ENCODE measurements around the gene CERCAM.
"Not testable (repeated sequence)": the region's sequence is repeated elsewhere in the genome, so short reads cannot be mapped to it uniquely, and the experiment has no call there.

CERCAM gene

DNA sequence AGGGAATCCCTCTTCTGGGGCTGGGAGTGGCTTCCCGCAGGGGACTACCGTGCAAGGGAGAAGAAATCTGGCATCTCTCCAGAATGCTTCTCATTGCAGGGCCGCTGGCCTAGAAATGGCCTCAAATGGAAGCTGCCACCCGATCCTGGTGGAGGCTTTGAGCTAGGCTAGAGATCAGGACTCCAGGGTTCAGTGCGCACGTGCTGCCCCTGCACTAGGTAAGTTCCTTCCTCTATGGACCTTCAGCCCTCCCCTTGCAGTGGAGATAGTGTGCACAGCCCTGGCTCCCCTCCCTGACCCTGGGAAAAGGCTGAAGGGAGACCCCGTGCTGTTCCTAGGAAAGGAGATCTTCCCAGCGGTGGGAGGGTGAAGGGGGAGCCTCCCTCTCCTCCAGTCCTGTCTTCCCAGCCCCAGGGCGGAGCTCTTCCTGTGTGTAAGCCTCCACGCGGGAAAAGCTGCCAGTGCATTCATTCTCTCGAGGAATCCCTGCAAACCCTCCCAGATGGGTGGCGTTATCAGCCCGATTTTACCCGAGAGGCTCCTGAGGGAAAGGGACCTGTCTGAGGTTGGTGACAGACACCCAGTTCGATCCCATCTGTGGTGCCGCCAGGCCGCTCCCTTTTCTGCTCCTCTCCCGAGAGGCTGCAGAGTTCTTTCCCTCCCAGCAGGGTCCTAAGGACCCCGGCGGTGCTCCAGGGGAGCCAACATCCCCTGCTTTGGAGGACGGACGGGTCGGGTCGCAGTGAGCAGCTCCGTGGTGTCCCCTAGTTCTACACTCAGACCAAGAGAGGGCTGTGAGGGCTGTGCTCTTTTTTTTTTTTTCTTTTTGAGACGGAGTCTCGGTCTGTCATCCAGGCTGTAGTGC, 1.4 kb upstream of the CERCAM start:
- Histone ChIP-seq H3F3A (ENCODE audit: insufficient read depth, low read length) (no peaks in the 10 kb centered on the region), H3K79me2 (ENCODE audit: insufficient read depth, low read length) (no peaks in the 10 kb centered on the region), H2AFZ (ENCODE audit: low read length) (no peak overlapping the region), H3K36me3 (ENCODE audit: insufficient read depth, low read length) (no peaks in the 10 kb centered on the region), H3K4me3 (ENCODE audit: low read depth, low read length, poor library complexity, severe bottlenecking) (peak overlapping the region; percentile 97), H3K27me3 (ENCODE audit: insufficient read depth, low read length) (0 out of 2 replicates have a peak, but pooled peaks cover 3% of the 10 kb centered on the region), H3K4me1 (ENCODE audit: insufficient read depth, low read length, severe bottlenecking) (peaks cover 43% of the 10 kb centered on the region), H3K9me2 (ENCODE audit: low read depth, low read length) (no peaks in the 10 kb centered on the region), H3K27ac (ENCODE audit: low read depth, low read length, poor library complexity, severe bottlenecking) (no peak overlapping the region), H3K9me3 (ENCODE audit: low read length) (no peaks in the 10 kb centered on the region), H4K20me1 (ENCODE audit: insufficient read depth, low read length) (no peaks in the 10 kb centered on the region), H3K4me2 (ENCODE audit: low read length) (peak overlapping the region; percentile 99; the same call in 1 of the 2 replicates), H3K9ac (ENCODE audit: low read length) (no peak overlapping the region)
- TF ChIP-seq, protein P1, sequence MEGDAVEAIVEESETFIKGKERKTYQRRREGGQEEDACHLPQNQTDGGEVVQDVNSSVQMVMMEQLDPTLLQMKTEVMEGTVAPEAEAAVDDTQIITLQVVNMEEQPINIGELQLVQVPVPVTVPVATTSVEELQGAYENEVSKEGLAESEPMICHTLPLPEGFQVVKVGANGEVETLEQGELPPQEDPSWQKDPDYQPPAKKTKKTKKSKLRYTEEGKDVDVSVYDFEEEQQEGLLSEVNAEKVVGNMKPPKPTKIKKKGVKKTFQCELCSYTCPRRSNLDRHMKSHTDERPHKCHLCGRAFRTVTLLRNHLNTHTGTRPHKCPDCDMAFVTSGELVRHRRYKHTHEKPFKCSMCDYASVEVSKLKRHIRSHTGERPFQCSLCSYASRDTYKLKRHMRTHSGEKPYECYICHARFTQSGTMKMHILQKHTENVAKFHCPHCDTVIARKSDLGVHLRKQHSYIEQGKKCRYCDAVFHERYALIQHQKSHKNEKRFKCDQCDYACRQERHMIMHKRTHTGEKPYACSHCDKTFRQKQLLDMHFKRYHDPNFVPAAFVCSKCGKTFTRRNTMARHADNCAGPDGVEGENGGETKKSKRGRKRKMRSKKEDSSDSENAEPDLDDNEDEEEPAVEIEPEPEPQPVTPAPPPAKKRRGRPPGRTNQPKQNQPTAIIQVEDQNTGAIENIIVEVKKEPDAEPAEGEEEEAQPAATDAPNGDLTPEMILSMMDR (IDR thresholded peaks at IDR 0.05; ENCODE audit: low read length), result no peak

DNA sequence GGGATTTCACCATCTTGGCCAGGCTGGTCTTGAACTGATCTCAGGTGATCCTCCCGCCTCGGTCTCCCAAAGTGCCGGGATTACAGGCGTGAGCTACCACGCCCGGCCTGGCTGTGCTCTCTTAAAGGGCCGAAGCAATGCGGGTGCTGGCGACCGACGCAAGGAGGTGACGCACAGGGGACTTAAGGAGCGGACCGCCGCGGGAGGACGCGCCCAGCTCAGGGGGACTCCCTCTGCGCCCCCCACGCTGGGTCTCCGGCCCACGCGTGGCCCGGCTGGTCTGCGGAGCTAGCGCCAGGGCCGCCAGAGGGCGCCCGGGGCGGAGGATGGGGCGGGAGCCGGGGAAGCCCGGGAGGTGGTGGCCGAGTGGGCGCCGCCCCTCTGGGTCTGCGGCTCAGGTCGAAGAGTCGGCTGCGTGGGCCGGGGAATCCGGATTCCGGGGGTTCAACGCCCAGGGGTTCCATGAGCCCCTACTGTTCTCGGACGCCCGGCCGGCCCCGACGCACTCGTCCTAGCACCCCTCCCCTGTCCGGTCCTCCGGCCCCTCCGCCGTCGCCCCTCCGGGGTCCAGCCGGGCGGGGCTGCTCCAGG, 502 bp upstream of the CERCAM start:
- Histone ChIP-seq H3K79me2 (ENCODE audit: insufficient read depth, low read length) (no peaks in the 10 kb centered on the region), H3K36me3 (ENCODE audit: insufficient read depth, low read length) (no peaks in the 10 kb centered on the region), H3K9ac (ENCODE audit: low read length) (peak overlapping the region; percentile 80), H3K27ac (ENCODE audit: low read depth, low read length, poor library complexity, severe bottlenecking) (no peak overlapping the region), H3K27me3 (ENCODE audit: insufficient read depth, low read length) (0 out of 2 replicates have a peak, but pooled peaks cover 3% of the 10 kb centered on the region), H3K4me3 (ENCODE audit: low read depth, low read length, poor library complexity, severe bottlenecking) (peak overlapping the region; percentile 97), H3F3A (ENCODE audit: insufficient read depth, low read length) (no peaks in the 10 kb centered on the region), H3K4me2 (ENCODE audit: low read length) (peak overlapping the region; percentile 99), H2AFZ (ENCODE audit: low read length) (peak overlapping the region; percentile 98), H4K20me1 (ENCODE audit: insufficient read depth, low read length) (no peaks in the 10 kb centered on the region), H3K9me2 (ENCODE audit: low read depth, low read length) (no peaks in the 10 kb centered on the region), H3K9me3 (ENCODE audit: low read length) (no peaks in the 10 kb centered on the region), H3K4me1 (ENCODE audit: insufficient read depth, low read length, severe bottlenecking) (peaks cover 43% of the 10 kb centered on the region)
- TF ChIP-seq, protein P1 (IDR thresholded peaks at IDR 0.05; ENCODE audit: low read length), result peak; percentile 89
- no peak for TF ChIP-seq EZH2 (IDR thresholded peaks at IDR 0.05; ENCODE audit: borderline replicate concordance, low read length)

DNA sequence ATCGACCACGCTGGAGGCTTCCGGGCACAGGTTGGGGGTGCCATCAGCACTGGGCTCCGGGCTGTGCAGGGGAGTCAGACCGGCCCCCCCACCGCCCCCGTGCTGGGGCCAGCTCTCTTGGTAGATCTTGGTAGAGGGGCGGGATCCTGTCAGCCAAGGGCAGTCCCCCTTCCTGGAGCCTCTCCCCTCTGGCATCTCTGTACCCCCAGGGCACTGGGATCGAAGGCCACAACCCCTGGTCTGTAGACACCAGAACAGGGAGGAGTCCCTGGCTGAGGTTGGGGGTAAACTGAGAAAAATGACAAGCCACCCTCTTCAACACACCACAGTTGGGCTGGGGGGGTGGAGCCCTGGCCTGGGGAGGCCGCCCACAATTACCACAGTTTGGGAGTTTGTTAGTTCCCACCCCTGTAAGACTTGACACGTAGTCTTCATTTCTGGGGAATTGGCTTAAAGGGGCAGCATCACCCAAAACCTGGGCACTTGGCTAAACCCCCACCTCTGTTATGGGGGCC, 882 bp downstream of the CERCAM start:
- Histone ChIP-seq H3K4me1 (ENCODE audit: insufficient read depth, low read length, severe bottlenecking) (peaks cover 29% of the 10 kb centered on the region), H3K4me2 (ENCODE audit: low read length) (peak overlapping the region; percentile 99), H3K27ac (ENCODE audit: low read depth, low read length, poor library complexity, severe bottlenecking) (no peak overlapping the region), H4K20me1 (ENCODE audit: insufficient read depth, low read length) (no peaks in the 10 kb centered on the region), H3K9me3 (ENCODE audit: low read length) (no peaks in the 10 kb centered on the region), H3K9ac (ENCODE audit: low read length) (peak overlapping the region; percentile 80; the same call in 1 of the 2 replicates), H3K36me3 (ENCODE audit: insufficient read depth, low read length) (no peaks in the 10 kb centered on the region), H3K27me3 (ENCODE audit: insufficient read depth, low read length) (peaks cover 4% of the 10 kb centered on the region; the same call in 1 of the 2 replicates), H3K4me3 (ENCODE audit: low read depth, low read length, poor library complexity, severe bottlenecking) (peak overlapping the region; percentile 97), H3K79me2 (ENCODE audit: insufficient read depth, low read length) (no peaks in the 10 kb centered on the region), H3K9me2 (ENCODE audit: low read depth, low read length) (no peaks in the 10 kb centered on the region), H2AFZ (ENCODE audit: low read length) (no peak overlapping the region), H3F3A (ENCODE audit: insufficient read depth, low read length) (no peaks in the 10 kb centered on the region)
- TF ChIP-seq EZH2 (IDR thresholded peaks at IDR 0.05; ENCODE audit: borderline replicate concordance, low read length), result no peak

DNA sequence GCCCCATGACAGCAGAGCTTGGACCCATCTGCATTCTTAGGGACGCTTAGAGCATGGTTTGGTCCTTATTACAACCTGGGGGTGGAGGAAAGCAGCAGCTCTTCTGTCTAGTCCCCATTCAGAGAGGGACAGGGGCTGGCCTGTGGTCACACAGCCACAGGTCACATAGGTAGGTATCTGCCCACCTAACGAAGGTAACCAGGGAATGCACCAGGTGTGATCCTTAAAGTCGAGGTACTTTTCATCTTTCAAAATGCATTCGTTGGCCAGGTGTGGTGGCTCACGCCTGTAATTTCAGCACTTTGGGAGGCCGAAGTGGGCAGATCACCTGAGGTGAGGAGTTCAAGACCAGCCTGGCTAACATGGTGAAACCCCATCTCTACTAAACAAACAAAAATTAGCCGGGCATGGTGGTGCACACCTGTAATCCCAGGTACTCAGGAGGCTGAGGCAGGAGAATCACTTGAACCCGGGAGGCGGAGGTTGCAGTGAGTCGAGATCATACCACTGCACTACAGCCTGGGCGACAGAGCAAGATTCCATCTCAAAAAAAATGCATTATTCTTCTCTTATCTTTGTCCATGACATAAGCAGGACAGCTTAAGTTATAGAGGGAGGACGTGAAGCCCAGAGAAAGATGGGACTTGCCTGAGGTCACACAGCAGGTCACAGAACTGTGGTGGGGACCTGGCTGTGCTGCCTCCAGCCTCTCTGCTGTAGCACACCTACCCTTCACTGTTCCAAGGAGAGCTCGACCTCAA, 1.5 kb downstream of the CERCAM start:
- not testable (repeated sequence) for H3K9ac ChIP-seq (ENCODE audit: low read length); H3F3A ChIP-seq (ENCODE audit: insufficient read depth, low read length); H3K4me3 ChIP-seq (ENCODE audit: low read depth, low read length, poor library complexity, severe bottlenecking)

More for the DNA sequence above, 1.5 kb downstream of the CERCAM start:
- not testable (repeated sequence) for H3K9me3 ChIP-seq (ENCODE audit: low read length); H3K9me2 ChIP-seq (ENCODE audit: low read depth, low read length); H2AFZ ChIP-seq (ENCODE audit: low read length); H3K27ac ChIP-seq (ENCODE audit: low read depth, low read length, poor library complexity, severe bottlenecking); H3K79me2 ChIP-seq (ENCODE audit: insufficient read depth, low read length); H3K4me2 ChIP-seq (ENCODE audit: low read length); H4K20me1 ChIP-seq (ENCODE audit: insufficient read depth, low read length); H3K27me3 ChIP-seq (ENCODE audit: insufficient read depth, low read length); H3K36me3 ChIP-seq (ENCODE audit: insufficient read depth, low read length)
- peaks cover 23% of the 10 kb centered on the region for H3K4me1 ChIP-seq (ENCODE audit: insufficient read depth, low read length, severe bottlenecking)
